ENCODE results near the gene CCDC28B. TPM values are rescaled to one million over a fixed set of nuclear protein-coding genes. Genes with fewer than 3 reads are reported as not detected.

CCDC28B gene
- total and polyA plus RNA-seq, 2 of the 13 experiments (the other 11 are each of a cell fraction or from before 2014, with no cell fraction given): 2.6 to 3.5 TPM

- TF ChIP-seq NFAT5 (CRISPR knock-in tag; IDR thresholded peaks at IDR 0.05): peak; percentile 80
- TF ChIP-seq ZBTB21 (CRISPR knock-in tag; IDR thresholded peaks at IDR 0.05): 0 out of 2 replicates have a peak, but pooled peaks have one; percentile 23
- TF ChIP-seq ZSCAN25 (CRISPR knock-in tag; IDR thresholded peaks at IDR 0.05): peak; percentile 35; the same call in 1 of the 2 replicates
- TF ChIP-seq STAT5B (CRISPR knock-in tag; IDR thresholded peaks at IDR 0.05): no peak
- TF ChIP-seq SMAD1 (CRISPR knock-in tag; IDR thresholded peaks at IDR 0.05; ENCODE audit: borderline replicate concordance, low read depth): no peak
- TF ChIP-seq SMAD9 (CRISPR knock-in tag; IDR thresholded peaks at IDR 0.05): peak; percentile 62; the same call in 1 of the 2 replicates
- no peak for TF ChIP-seq ZNF160 (CRISPR knock-in tag; IDR thresholded peaks at IDR 0.05)
- TF ChIP-seq REL (CRISPR knock-in tag; conservative IDR thresholded peaks at IDR 0.05): no peak
- TF ChIP-seq ZNF691 (CRISPR knock-in tag; IDR thresholded peaks at IDR 0.05; ENCODE audit: borderline replicate concordance, low read depth): peak; percentile 88; the same call in 1 of the 2 replicates
- peak; percentile 43; the same call in 1 of the 2 replicates for TF ChIP-seq IRX3 (CRISPR knock-in tag; IDR thresholded peaks at IDR 0.05; ENCODE audit: borderline replicate concordance, low read depth)
- no peak for TF ChIP-seq ZNF12 (CRISPR knock-in tag; IDR thresholded peaks at IDR 0.05)
- no peak for TF ChIP-seq ZBTB1 (CRISPR knock-in tag; IDR thresholded peaks at IDR 0.05; ENCODE audit: borderline replicate concordance)
- 0 out of 2 replicates have a peak, but pooled peaks have one; percentile 33 for TF ChIP-seq NR2C2 (CRISPR knock-in tag; IDR thresholded peaks at IDR 0.05; ENCODE audit: borderline replicate concordance)
- TF ChIP-seq ERF (CRISPR knock-in tag; IDR thresholded peaks at IDR 0.05): peak; percentile 78
- TF ChIP-seq TAF15 (IDR thresholded peaks at IDR 0.05; ENCODE audit: low read depth, low read length, poor library complexity, severe bottlenecking): no peak
- no peak for TF ChIP-seq ARNT2 (CRISPR knock-in tag; IDR thresholded peaks at IDR 0.05; ENCODE audit: low read depth)
- peak; percentile 64 for TF ChIP-seq ZFP91 (CRISPR knock-in tag; IDR thresholded peaks at IDR 0.05; ENCODE audit: borderline replicate concordance)
- peak; percentile 54 for TF ChIP-seq HIC2 (CRISPR knock-in tag; IDR thresholded peaks at IDR 0.05; ENCODE audit: low read depth)
Observed at GRCh38 chr1:32241001-32241763, 40.8 kb downstream of the CCDC28B start (continued).
